DMS153 (cell line): ENCODE measurements around the gene SERPINA6.
"Not testable (repeated sequence)": the region's sequence is repeated elsewhere in the genome, so short reads cannot be mapped to it uniquely, and the experiment has no call there.

ENCODE experiments used
- DNase-seq: peaks from one replicate; lab custom pipeline; 2025; lab: John Stamatoyannopoulos, UW

SERPINA6 gene

GRCh38 chr14:94354190-94354589 lies 31.1 kb upstream of the SERPINA6 start:
- DNase-seq = not testable (repeated sequence)

- no peak for DNase-seq
Measured at GRCh38 chr14:94349276-94349675, 26.1 kb upstream of the SERPINA6 start.

- no peak for DNase-seq
Measured at GRCh38 chr14:94348836-94349235, 25.7 kb upstream of the SERPINA6 start.

- no peak for DNase-seq
Measured at GRCh38 chr14:94346841-94347240, 23.7 kb upstream of the SERPINA6 start.

GRCh38 chr14:94346065-94346786 lies 23.1 kb upstream of the SERPINA6 start:
- DNase-seq = not testable (repeated sequence)

GRCh38 chr14:94345344-94346064 lies 22.4 kb upstream of the SERPINA6 start:
- DNase-seq = no peak

- DNase-seq = no peak
Measured at GRCh38 chr14:94344389-94344788, 21.3 kb upstream of the SERPINA6 start.

- DNase-seq = no peak
Measured at GRCh38 chr14:94343238-94344005, 20.3 kb upstream of the SERPINA6 start.

- DNase-seq = peak; percentile 77
Measured at GRCh38 chr14:94342334-94342934, 19.3 kb upstream of the SERPINA6 start.

GRCh38 chr14:94341656-94342333 lies 18.7 kb upstream of the SERPINA6 start:
- peak; percentile 56 for DNase-seq

GRCh38 chr14:94340533-94340932 lies 17.4 kb upstream of the SERPINA6 start:
- DNase-seq = no peak

GRCh38 chr14:94338023-94338422 lies 14.9 kb upstream of the SERPINA6 start:
- no peak for DNase-seq

GRCh38 chr14:94337274-94337673 lies 14.1 kb upstream of the SERPINA6 start:
- no peak for DNase-seq

GRCh38 chr14:94334872-94335271 lies 11.7 kb upstream of the SERPINA6 start:
- peak; percentile 11 for DNase-seq

GRCh38 chr14:94332587-94332986 lies 9.5 kb upstream of the SERPINA6 start:
- DNase-seq = no peak

GRCh38 chr14:94332063-94332583 lies 9.0 kb upstream of the SERPINA6 start:
- DNase-seq = no peak

GRCh38 chr14:94331462-94331861 lies 8.3 kb upstream of the SERPINA6 start:
- DNase-seq = no peak

- DNase-seq = no peak
Measured at GRCh38 chr14:94330857-94331256, 7.7 kb upstream of the SERPINA6 start.

GRCh38 chr14:94330432-94330831 lies 7.3 kb upstream of the SERPINA6 start:
- no peak for DNase-seq

GRCh38 chr14:94329857-94330256 lies 6.7 kb upstream of the SERPINA6 start:
- DNase-seq = no peak

GRCh38 chr14:94328196-94328595 lies 5.1 kb upstream of the SERPINA6 start:
- DNase-seq = no peak
